Tibial artery (tissue), 4 donors: ENCODE measurements around the gene PGAM5.

Source experiments
- DNase-seq, 2 donors: peaks; one replicate each; pipeline ENCODE4 v3.0.0-alpha.2; 2019
- H3K27ac ChIP-seq, 2 donors: fragments of 200-600 bp; sonication (generic) in 1 of 2; 1 replicate in 1 of 2; 2 replicates in 1 of 2; pipeline ENCODE4 v1.5.1; 2018 to 2019; ENCODE audit warnings: mild to moderate bottlenecking in 1 of 2
- H3K27me3 ChIP-seq, 2 donors: fragments of 200-600 bp; sonication (generic) in 1 of 2; one replicate each; pipeline versions ENCODE4 v1.5.1 to v1.6.0; 2016 to 2019
- H3K36me3 ChIP-seq, 3 donors: fragments of 200-600 bp; sonication (generic) in 2 of 3; one replicate each; pipeline ENCODE4 v1.5.1; 2016 to 2019; ENCODE audit warnings: mild to moderate bottlenecking in 2 of 3
- H3K4me1 ChIP-seq, 4 donors: fragments of 200-600 bp; sonication (generic) in 2 of 4; 1 replicate in 3 of 4; 2 replicates in 1 of 4; pipeline ENCODE4 v1.5.1; 2016 to 2019
- H3K4me3 ChIP-seq, 2 donors: fragments of 200-600 bp; sonication (generic) in 1 of 2; 1 replicate in 1 of 2; 2 replicates in 1 of 2; pipeline ENCODE4 v1.5.1; 2018 to 2019; ENCODE audit warnings: mild to moderate bottlenecking in 2 of 2
- H3K9me3 ChIP-seq, 3 donors: fragments of 200-600 bp; sonication (generic) in 1 of 3; one replicate each; pipeline ENCODE4 v1.5.1; 2016 to 2019
- intact Hi-C: fragments of 100-400 bp; cut with DNase I; formaldehyde crosslinking; loops from one replicate; pipeline ENCODE4 v1.15.0; 2023; ENCODE audit warnings: low total_unique reads
- TF ChIP-seq, protein P1 (sequence below), 2 experiments: fragments of 200-600 bp in 1 of 2; fragments of 450-650 bp in 1 of 2; IDR thresholded peaks; one replicate each; pipeline ENCODE4 v1.5.1; 2017 to 2019; ENCODE audit warnings: antibody characterized with exemption in 2 of 2, mild to moderate bottlenecking in 1 of 2, moderate library complexity in 1 of 2

Gene PGAM5

DNA sequence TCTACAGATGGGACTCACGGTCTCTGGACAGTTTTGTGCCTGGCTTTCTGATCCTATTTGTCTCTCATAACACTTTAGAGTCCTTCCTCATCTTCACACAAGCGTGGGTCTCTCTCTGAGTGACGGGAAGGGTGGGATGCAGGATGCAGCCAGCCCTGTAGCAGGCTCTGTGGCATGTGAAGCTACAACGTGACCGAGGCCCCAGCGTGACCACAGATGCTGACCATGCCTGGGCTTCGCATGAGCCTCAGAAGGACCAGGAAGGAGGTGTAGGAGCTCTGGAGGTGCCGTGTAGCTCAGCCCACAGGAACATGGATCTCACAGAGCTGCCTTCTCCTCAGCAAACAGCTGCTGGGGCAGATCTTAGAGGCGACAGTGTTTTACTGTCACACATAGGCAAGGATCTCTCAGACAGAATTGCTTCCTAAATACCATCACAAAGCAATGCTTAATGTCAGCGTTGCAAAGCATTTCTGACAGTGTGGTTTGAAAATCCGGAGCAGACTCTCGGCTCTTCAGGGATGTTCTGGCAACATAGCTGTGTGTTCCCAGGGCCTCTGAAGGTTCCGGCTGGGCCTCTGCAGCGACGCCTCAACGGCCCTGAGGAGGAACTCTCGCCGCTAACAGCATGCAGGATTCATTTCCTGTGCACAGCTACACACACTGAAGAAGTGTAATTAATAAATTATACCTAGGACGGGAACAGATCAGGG, 29.1 kb downstream of the PGAM5 start:
- DNase-seq, result no peak
- Histone ChIP-seq H3K4me3 (no peak overlapping the region), H3K36me3 (peaks cover 82 to 100% (median 97%) of the 10 kb centered on the region in 3 donors), H3K27me3 (no peaks in the 10 kb centered on the region), H3K9me3 (no peaks in the 10 kb centered on the region), H3K4me1 (no peaks in the 10 kb centered on the region), H3K27ac (no peak overlapping the region)
- TF ChIP-seq, protein P1, sequence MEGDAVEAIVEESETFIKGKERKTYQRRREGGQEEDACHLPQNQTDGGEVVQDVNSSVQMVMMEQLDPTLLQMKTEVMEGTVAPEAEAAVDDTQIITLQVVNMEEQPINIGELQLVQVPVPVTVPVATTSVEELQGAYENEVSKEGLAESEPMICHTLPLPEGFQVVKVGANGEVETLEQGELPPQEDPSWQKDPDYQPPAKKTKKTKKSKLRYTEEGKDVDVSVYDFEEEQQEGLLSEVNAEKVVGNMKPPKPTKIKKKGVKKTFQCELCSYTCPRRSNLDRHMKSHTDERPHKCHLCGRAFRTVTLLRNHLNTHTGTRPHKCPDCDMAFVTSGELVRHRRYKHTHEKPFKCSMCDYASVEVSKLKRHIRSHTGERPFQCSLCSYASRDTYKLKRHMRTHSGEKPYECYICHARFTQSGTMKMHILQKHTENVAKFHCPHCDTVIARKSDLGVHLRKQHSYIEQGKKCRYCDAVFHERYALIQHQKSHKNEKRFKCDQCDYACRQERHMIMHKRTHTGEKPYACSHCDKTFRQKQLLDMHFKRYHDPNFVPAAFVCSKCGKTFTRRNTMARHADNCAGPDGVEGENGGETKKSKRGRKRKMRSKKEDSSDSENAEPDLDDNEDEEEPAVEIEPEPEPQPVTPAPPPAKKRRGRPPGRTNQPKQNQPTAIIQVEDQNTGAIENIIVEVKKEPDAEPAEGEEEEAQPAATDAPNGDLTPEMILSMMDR (IDR thresholded peaks at IDR 0.05), result no peak
- intact Hi-C loops, result no loop called here

DNA sequence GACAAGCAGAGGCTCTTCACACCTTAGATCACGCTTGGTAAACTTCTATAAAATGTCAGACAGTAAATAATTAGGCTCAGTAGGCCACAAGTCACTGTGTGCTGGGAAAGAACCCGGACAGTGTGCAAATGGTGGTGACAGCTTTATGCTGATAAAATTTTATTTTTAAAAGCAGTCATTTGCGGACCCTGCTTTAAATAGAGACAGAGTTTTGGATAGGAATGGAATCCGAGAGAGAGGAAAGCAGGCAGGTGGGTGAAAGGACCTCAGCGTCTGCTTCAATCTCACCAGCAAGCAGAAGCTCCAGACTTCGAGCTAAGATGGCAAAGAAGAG, 29.6 kb downstream of the PGAM5 start:
- intact Hi-C loops, result no loop called here
- no peak overlapping the region for H3K4me3 ChIP-seq
- TF ChIP-seq, protein P1 (IDR thresholded peaks at IDR 0.05), result no peak
- no peaks in the 10 kb centered on the region for H3K27me3 ChIP-seq
- peaks cover 82 to 100% (median 97%) of the 10 kb centered on the region in 3 donors for H3K36me3 ChIP-seq
- no peaks in the 10 kb centered on the region for H3K4me1 ChIP-seq
- no peaks in the 10 kb centered on the region for H3K9me3 ChIP-seq
- H3K27ac ChIP-seq, result no peak overlapping the region
- DNase-seq, result no peak

DNA sequence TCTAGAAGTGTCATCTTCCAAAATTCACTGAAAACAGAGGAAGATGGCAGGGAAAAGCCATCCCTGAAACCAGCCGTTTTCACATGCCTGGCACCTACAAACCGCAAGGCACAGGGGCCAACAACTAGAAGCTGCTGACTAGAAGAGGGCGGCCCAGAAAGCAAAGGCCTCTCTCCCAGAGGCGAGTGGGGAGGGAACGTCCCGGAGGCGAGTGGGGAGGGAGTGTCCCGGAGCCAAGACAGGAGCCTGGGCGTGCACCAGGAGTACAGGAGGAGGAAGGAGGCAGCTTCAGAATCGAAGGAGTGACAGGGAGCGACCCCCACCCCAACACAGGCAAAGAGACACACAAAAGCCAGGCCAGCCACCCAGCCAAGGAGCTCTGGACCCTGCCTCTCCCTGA, 30.0 kb downstream of the PGAM5 start:
- H3K27me3 ChIP-seq, result no peaks in the 10 kb centered on the region
- no peak overlapping the region for H3K4me3 ChIP-seq
- intact Hi-C loops, result no loop called here
- H3K9me3 ChIP-seq, result no peaks in the 10 kb centered on the region
- DNase-seq, result no peak
- TF ChIP-seq, protein P1 (IDR thresholded peaks at IDR 0.05), result no peak
- no peak overlapping the region for H3K27ac ChIP-seq
- no peaks in the 10 kb centered on the region for H3K4me1 ChIP-seq
- H3K36me3 ChIP-seq, result peaks cover 82 to 100% (median 97%) of the 10 kb centered on the region in 3 donors

DNA sequence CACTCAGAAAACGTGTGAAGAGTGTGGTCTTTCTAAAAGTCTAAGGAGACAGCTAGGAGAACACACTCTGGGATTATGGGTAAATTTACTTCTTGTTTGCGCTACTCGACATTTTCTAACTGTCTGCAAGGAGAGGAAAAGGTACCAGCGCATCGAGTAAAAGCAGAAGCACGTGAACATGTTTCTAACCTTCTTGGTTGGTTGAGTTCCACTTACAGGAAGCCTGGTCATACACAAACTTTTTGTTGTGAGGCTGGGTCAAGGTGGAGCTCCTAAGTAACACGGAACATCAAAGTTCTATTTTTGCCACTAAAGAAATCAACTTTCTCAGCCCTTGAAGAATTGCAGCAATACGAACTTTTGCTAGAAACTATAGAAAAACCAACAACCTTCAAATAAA, 31.0 kb downstream of the PGAM5 start:
- TF ChIP-seq, protein P1 (IDR thresholded peaks at IDR 0.05), result no peak
- H3K27ac ChIP-seq, result no peak overlapping the region
- no peaks in the 10 kb centered on the region for H3K9me3 ChIP-seq
- no peaks in the 10 kb centered on the region for H3K27me3 ChIP-seq
- peaks cover 82 to 100% (median 98%) of the 10 kb centered on the region in 3 donors for H3K36me3 ChIP-seq
- no peak for DNase-seq
- intact Hi-C loops, result no loop called here
- no peaks in the 10 kb centered on the region for H3K4me1 ChIP-seq
- no peak overlapping the region for H3K4me3 ChIP-seq

DNA sequence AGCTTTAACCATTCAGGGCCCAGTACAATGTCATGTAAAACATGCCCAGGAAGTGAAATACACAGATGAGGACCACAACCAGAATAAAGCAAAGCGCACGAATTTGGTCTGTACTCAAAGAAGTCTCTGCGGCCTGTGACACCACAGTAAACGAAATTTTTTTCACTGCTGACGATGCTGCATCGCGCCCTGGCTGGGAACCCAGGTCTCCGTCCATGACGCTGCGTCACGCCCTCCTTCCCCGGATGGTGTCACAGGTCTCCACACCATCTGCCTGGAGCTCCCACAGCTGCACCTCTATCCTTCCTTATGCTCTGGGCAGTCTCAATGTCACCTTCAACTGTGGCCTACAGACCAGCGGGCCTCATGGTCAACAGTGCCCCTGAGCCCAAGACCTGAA, 33.2 kb downstream of the PGAM5 start:
- Histone ChIP-seq H3K27me3 (no peaks in the 10 kb centered on the region), H3K9me3 (no peaks in the 10 kb centered on the region), H3K27ac (no peak overlapping the region), H3K4me1 (no peaks in the 10 kb centered on the region), H3K4me3 (no peak overlapping the region), H3K36me3 (peaks cover 93 to 100% (median 99%) of the 10 kb centered on the region in 3 donors)
- intact Hi-C loops, result no loop called here
- TF ChIP-seq, protein P1 (IDR thresholded peaks at IDR 0.05), result no peak
- no peak for DNase-seq
